Astrocyte of the cerebellum (primary cell): Measurements from ENCODE around the gene PDE6B.

Experiments used
- DNase-seq: peaks from one replicate; pipeline ENCODE4 v3.0.0-alpha.2; 2011; ENCODE audit warnings: low read depth
- H3K4me3 ChIP-seq: 2 replicates; pipeline ENCODE4 v1.5.1; 2011; ENCODE audit warnings: mild to moderate bottlenecking, low read depth, low read length, moderate library complexity
- CTCF ChIP-seq: IDR thresholded peaks from 2 replicates; pipeline ENCODE4 v1.5.1; 2012; ENCODE audit warnings: low read length, low read depth, moderate library complexity, mild to moderate bottlenecking; ENCODE audit errors: missing control alignments
- in situ Hi-C: cut with HindIII; loops from 2 replicates; pipeline ENCODE4 v1.10.0; 2017; ENCODE audit warnings: low sequenced_read_pairs

Gene PDE6B

GRCh38 chr4:654871-655463 is 29.6 kb downstream of the PDE6B start:
- in situ Hi-C loops: no loop called here
- DNase-seq: no peak
- no peak overlapping the region for H3K4me3 ChIP-seq
- no peak for TF ChIP-seq CTCF

GRCh38 chr4:655464-656151 is 30.2 kb downstream of the PDE6B start:
- in situ Hi-C loops: no loop called here
- no peak overlapping the region for H3K4me3 ChIP-seq
- no peak for DNase-seq
- no peak for TF ChIP-seq CTCF

- H3K4me3 ChIP-seq: no peak overlapping the region
- no peak for TF ChIP-seq CTCF
- no peak for DNase-seq
- in situ Hi-C loops: no loop called here
Observed at GRCh38 chr4:656436-657337, 31.3 kb downstream of the PDE6B start.

GRCh38 chr4:657338-657833 is 32.0 kb downstream of the PDE6B start:
- no peak for DNase-seq
- in situ Hi-C loops: no loop called here
- no peak overlapping the region for H3K4me3 ChIP-seq
- TF ChIP-seq CTCF: no peak

- in situ Hi-C loops: no loop called here
- no peak for DNase-seq
- no peak overlapping the region for H3K4me3 ChIP-seq
- no peak for TF ChIP-seq CTCF
Observed at GRCh38 chr4:657834-658667, 32.7 kb downstream of the PDE6B start.
